Fibroblast of lung (primary cell): ENCODE measurements around the gene ASIC4.
A peak's percentile ranks its signal among the peaks of the same experiment; 100 is the strongest.

Source experiments
- CTCF ChIP-seq, 2 donors: IDR thresholded peaks in 1 of 2; conservative IDR thresholded peaks in 1 of 2; 1 replicate in 1 of 2; 2 replicates in 1 of 2; pipeline ENCODE4 v1.5.1; 2011 to 2012; ENCODE audit warnings: low read length in 2 of 2, control low read depth in 1 of 2, inconsistent platforms in 1 of 2, low read depth in 1 of 2, mild to moderate bottlenecking in 1 of 2
- EZH2 ChIP-seq: IDR thresholded peaks from 2 replicates; pipeline ENCODE4 v1.5.1; 2012; ENCODE audit warnings: low read length, control low read depth, mild to moderate bottlenecking; ENCODE audit errors: missing control alignments

GRCh38 chr2:219495531-219496122, 18.7 kb upstream of the ASIC4 start:
- TF ChIP-seq CTCF (conservative IDR thresholded peaks at IDR 0.05 in 1 of 2, IDR thresholded peaks at IDR 0.05 in 1 of 2; ENCODE audit: low read depth in 1 of 2, low read length in 2 of 2) (peak; percentile 60 to 64), EZH2 (no peak)
